AG04449 (cell line): ENCODE measurements around the gene MRPS16.

Experiments used
- CTCF ChIA-PET: fragments of 350-600 bp; formaldehyde crosslinking; extraction: SDS; loops from one replicate; lab custom pipeline; 2021; ENCODE audit warnings: antibody characterized with exemption; lab: Yijun Ruan, JAX
- POLR2A ChIA-PET: fragments of 400-600, 350-600 bp; formaldehyde crosslinking; extraction: SDS; loops from one replicate; lab custom pipeline; 2020; ENCODE audit warnings: antibody characterized with exemption, inconsistent platforms; lab: Yijun Ruan, JAX
- DNase-seq: peaks from one replicate; pipeline ENCODE4 v3.0.0-alpha.2; 2010; ENCODE audit warnings: low read depth, low spot score
- H3K4me3 ChIP-seq: 2 replicates; pipeline ENCODE4 v1.5.1; 2011; ENCODE audit warnings: low read depth, mild to moderate bottlenecking, control low read depth, low read length
- CTCF ChIP-seq: IDR thresholded peaks from one replicate; pipeline ENCODE4 v1.5.1; 2011; ENCODE audit warnings: mild to moderate bottlenecking, moderate library complexity, low read length, control low read depth, inconsistent platforms; ENCODE audit not compliant: insufficient read depth; ENCODE audit errors: missing control alignments

MRPS16 gene

GRCh38 chr10:73219384-73219783 lies 33.1 kb downstream of the MRPS16 start:
- TF ChIP-seq CTCF = no peak
- H3K4me3 ChIP-seq = no peak overlapping the region
- CTCF ChIA-PET = interaction anchor here (1.3 to 1.5 kb wide), 3 partner anchors 14 to 18 kb away, joined by 3 to 4 read pairs (median 3); no protein-coding TSS in a partner anchor
- POLR2A ChIA-PET = no interaction called here
- DNase-seq = no peak

- peak; percentile 33 for TF ChIP-seq CTCF
- H3K4me3 ChIP-seq = no peak overlapping the region
- ChIA-PET CTCF (interaction anchor here (1.3 kb wide), 2 partner anchors 15 to 20 kb away, joined by 3 read pairs; no protein-coding TSS in a partner anchor), POLR2A (no interaction called here)
- DNase-seq = no peak
These were observed 33.8 kb downstream of the MRPS16 start for GRCh38 chr10:73218431-73219191.

- no peak for TF ChIP-seq CTCF
- H3K4me3 ChIP-seq = no peak overlapping the region
- ChIA-PET POLR2A (no interaction called here), CTCF (interaction anchor here (1.3 kb wide), 1 partner anchor 21 kb away, joined by 3 read pairs; no protein-coding TSS in a partner anchor)
- no peak for DNase-seq
These were observed 34.8 kb downstream of the MRPS16 start for GRCh38 chr10:73217628-73218027.

GRCh38 chr10:73215749-73216148 lies 36.7 kb downstream of the MRPS16 start:
- POLR2A ChIA-PET = no interaction called here
- no peak overlapping the region for H3K4me3 ChIP-seq
- no peak for DNase-seq
- CTCF ChIA-PET = interaction anchor here (1.2 kb wide), 1 partner anchor 8 kb away, joined by 3 read pairs; no protein-coding TSS in a partner anchor
- no peak for TF ChIP-seq CTCF

GRCh38 chr10:73211106-73211811 lies 41.2 kb downstream of the MRPS16 start:
- no peak overlapping the region for H3K4me3 ChIP-seq
- CTCF ChIA-PET = no interaction called here
- DNase-seq = no peak
- no peak for TF ChIP-seq CTCF
- POLR2A ChIA-PET = no interaction called here
